HG02763 (cell line): ENCODE measurements around the gene DPP3.
"Not testable (repeated sequence)": the region's sequence is repeated elsewhere in the genome, so short reads cannot be mapped to it uniquely, and the experiment has no call there.

Experiments used
- ATAC-seq: cut with Tn5 transposase; IDR thresholded peaks from one replicate; pipeline ENCODE4 v1.9.1; 2021; ENCODE audit warnings: mild to moderate bottlenecking, moderate library complexity; ENCODE audit not compliant: unreplicated experiment

The DPP3 gene, protein sequence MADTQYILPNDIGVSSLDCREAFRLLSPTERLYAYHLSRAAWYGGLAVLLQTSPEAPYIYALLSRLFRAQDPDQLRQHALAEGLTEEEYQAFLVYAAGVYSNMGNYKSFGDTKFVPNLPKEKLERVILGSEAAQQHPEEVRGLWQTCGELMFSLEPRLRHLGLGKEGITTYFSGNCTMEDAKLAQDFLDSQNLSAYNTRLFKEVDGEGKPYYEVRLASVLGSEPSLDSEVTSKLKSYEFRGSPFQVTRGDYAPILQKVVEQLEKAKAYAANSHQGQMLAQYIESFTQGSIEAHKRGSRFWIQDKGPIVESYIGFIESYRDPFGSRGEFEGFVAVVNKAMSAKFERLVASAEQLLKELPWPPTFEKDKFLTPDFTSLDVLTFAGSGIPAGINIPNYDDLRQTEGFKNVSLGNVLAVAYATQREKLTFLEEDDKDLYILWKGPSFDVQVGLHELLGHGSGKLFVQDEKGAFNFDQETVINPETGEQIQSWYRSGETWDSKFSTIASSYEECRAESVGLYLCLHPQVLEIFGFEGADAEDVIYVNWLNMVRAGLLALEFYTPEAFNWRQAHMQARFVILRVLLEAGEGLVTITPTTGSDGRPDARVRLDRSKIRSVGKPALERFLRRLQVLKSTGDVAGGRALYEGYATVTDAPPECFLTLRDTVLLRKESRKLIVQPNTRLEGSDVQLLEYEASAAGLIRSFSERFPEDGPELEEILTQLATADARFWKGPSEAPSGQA

DNA sequence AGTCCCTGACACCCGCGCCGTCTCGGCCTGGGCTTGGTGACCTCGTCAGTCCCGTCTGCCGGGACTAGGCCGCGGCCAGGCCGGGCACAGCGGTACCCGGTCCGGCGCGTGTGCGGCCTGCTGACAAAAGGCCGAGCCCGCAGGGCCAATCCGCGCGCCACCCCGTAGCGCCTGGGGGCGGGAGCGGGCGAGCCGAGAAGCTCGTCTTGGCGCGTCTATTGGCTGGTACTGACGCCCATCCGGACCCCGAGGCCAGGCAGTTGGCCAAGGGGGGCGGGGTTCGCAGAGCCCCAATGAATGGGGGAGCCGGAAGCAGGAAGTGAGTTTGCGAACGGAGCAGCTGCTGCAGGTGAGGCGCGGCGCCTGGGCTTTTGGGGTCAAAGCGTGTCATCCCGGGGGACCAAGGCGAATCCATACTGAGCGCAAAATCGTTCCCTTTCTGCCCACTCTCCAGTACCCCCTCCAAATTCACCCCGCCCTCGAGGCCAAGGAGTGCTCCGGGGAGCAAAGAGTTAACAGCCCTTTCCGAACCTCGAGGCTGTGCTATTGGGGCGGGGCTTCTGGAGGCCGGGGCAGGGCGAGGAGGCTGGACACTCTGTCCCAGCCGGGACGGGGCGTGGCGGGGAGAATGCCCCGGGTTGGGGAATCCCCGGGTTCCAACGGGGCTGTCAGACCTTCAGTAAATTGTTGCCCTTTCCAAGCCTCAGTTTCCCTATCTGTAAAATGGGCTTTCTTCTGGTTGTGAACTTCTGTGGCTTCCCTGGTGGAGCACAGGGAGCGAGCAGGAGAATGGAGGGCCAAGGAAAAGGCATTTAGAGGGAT lies at the start of gene DPP3:
TSS of gene DPP3 (plus strand) at position 318 of the 822 bp plus-strand sequence. CDS start 1,767 bp downstream, outside the sequence.
- peak; percentile 83 for ATAC-seq

DNA sequence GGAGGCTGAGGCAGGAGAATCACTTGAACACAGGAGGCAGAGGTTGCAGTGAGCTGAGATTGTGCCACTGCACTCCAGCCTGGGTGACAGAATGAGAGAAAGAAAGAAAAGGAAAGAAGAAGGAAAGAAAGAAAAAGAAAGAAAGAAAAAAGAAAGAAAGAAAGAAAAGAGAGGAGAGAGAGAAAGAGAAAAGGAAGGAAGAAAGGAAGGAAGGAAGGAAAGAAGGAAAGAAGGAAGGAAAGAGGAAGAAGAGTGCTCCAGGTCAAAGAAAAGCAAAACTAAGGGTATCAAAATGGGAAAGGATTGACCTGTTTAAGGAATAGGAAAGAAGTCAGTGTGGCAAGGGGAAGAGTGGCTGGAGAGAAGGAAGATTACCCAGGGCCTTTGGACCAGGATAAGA lies 48.9 kb upstream of the DPP3 start:
- ATAC-seq, result not testable (repeated sequence)

DNA sequence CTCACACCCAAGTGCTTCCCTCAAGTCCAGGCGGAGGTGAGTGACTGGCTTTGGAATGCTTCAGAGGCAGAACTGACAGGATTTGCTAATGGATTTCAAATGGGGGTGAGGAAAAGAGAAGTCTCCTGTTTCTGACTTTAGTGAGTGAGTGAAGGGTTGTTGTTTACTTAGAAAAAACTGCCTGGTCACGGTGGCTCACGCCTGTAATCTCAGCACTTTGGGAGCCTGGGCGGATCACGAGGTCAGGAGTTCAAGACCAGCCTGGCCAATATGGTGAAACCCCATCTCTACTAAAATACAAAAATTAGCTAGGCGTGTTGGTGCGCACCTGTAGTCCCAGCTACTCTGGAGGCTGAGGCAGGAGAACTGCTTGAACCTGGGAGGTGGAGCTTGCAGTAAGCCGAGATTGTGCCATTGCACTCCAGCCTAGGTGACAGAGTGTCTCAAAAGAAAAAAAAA lies 48.3 kb upstream of the DPP3 start:
- ATAC-seq, result not testable (repeated sequence)

DNA sequence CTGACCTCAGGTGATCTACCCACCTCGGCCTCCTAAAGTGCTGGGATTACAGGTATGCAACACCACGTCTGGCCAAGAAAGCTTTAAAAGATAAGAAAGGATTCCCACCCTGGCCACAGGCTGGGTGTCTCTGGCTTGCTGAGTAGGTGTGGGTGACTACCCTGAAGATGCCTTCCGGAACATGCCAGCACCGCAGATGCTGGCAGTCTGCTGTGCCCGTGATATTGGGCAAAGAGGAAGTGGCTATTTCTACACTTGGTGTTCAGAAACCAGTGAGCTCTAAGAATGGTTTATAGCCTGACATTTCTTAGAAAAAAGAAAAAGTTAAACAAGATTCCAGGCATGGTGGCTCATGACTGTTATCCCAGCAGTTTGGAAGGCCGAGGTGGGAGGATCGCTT lies 47.6 kb upstream of the DPP3 start:
- no peak for ATAC-seq

DNA sequence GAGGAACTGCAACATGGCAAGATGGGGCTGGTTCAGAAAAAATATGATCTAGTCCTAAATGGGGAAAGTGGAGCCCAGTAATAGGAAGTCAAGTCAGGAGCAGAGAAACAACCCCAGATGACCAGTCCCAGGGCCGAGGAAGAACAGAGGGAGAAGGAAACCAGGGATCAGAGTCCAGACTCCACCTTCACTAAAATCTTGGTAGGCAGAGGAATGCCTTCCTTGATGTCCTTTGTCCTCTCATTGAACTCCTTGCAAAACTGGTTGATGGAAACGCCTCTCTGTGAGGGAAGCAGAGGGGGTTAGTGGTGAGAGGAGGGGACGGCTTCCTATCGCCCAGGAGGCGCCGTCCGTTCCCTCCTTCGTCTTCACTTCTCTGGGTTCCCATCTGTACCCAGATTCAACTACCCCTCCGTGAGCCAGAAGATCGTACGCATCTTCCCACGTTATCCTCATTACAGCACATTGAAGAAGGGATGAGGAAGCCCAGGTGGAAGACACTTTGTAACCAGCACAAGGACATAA lies 42.2 kb upstream of the DPP3 start:
- ATAC-seq, result no peak

DNA sequence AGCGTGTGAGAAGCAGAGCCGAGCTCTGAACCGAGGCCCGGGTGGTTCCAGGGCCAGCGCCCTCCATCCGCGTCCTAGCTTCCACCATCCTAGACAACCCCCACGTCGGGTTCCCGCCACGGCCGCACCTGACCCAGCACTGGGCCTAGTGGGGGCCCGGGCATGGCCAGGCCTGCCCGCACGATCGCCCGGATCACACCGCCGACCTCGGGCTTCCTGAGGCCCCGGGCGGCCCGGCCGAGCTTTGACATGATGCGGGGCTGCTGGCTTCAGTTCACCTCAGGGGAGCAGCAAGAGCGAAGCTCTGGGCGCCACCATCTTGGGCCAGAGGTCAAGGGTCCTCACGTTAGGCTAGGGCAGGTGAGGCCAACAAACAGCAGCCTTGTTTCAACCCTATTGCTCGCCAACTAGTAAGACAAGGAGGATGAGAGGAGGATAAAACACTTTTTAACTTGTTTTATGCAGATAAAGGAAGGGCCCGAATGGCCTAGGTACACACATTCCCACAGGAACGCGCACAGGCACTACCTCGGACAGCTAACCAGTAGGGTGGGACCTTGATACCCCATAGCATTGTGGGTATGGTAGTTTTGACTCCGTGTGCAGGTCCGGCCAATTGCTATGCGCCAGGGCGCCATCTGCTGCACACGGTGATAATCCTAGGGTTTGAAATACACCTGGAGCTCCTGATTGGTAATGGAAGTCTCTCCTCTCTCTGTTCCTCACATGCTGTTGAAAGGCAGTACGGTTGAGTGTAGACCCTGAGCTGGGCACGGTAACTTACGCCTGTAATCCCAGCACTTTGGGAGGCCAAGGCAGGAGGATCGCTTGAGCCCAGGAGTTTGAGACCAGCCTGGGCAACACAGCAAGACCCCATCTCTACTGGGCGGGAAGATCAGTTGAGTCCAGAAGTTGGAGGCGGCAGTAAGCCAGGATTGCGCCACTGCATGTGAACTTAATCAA lies 41.4 kb upstream of the DPP3 start, which contains the start of gene MRPL11:
TSS of gene MRPL11 (minus strand) at position 345 of the 963 bp plus-strand sequence. CDS start at position 251, 94 bp downstream.
- ATAC-seq, result peak; percentile 89

DNA sequence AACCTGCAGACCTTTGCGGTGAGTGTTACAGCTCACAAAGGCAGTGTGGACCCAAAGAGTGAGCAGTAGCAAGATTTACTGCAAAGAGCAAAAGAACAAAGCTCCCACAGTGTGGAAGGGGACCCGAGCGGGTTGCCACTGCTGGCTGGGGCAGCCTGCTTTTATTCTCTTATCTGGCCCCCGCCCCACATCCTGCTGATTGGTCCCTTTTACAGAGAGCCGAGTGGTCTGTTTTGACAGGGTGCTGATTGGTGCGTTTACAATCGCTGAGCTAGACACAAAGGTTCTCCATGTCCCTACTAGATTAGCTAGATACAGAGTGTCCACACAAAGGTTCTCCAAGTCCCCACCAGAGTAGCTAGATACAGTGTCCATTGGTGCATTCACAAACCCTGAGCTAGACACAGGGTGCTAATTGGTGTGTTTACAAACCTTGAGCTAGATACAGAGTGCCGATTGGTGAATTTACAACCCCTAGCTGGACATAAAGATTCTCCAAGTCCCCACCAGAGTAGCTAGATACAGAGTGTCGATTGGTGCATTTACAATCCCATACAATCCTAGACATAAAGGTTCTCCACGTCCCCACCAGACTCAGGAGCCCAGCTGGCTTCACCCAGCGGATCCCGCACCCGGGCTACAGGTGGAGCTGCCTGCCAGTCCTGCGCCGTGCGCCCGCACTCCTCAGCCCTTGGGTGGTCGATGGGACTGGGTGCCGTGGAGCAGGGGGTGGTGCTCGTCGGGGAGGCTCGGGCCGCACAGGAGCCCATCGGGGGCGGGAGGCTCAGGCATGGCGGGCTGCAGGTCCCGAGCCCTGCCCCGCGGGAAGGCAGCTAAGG lies 39.9 kb upstream of the DPP3 start:
- ATAC-seq, result not testable (repeated sequence)

DNA sequence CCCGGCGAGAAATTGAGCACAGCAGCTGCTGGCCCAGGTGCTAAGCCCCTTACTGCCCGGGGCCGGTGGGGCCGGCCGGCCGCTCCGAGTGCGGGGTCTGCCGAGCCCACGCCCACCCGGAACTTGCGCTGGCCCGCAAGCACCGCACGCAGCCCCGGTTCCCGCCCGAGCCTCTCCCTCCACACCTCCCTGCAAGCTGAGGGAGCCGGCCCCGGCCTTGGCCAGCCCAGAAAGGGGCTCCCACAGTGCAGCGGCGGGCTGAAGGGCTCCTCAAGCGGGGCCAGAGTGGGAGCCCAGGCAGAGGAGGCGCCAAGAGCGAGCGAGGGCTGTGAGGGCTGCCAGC lies 39.3 kb upstream of the DPP3 start:
- ATAC-seq, result not testable (repeated sequence)

DNA sequence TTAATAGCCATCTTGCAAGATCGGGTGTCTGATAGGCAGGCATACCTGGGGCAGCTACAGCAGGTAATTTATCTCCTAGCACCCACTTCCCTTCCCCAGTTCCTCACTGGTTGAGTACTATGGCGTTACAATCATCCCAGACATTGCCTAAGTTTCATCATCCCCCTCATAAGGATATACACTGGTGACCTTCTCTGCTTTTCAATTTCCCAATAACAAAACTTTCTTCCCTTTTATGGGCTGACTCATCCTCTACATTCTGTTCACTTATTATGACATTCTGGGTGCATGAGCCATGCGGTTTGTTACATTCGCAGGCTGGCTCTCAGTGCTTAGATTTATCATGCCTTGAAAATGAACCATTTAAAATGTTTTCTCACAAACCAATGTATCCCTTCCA lies 36.6 kb upstream of the DPP3 start:
- no peak for ATAC-seq

DNA sequence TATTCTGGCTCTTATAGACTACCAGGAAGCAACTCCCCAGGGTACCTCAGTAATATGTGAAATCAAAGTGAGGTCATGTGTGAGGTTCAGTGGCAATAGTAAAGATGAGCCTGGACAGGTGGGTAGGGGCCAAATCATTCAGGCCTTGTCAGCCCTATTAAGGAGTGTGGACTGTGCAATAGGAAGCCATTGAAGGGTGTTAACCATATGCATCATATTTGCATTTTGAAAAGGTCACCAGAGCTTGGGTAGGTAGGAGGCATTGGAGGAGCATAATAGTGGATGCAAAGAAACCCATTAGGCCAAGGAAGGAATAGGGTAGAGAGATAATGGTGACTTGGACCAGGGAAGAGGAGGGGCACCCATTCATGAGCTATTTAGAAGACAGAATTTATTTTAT lies 33.2 kb upstream of the DPP3 start:
- no peak for ATAC-seq

DNA sequence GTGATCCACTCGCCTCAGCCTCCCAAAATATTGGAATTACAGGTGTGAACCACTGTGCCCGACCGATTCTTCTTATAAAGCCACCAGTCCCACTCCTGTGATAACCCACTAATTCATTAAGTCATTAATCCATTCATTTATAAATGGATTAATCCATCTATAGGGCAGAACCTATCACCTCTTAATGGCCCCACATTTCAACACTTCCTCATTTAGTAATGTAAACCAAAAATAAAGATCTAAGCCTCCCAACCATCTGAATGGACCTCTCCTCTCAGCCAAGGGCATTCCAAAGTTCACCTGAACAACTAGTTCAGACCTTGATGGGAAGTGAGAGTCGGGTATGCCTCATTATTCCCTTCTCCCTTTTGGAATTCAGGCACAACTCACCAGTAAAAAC lies 31.7 kb upstream of the DPP3 start:
- ATAC-seq, result no peak

DNA sequence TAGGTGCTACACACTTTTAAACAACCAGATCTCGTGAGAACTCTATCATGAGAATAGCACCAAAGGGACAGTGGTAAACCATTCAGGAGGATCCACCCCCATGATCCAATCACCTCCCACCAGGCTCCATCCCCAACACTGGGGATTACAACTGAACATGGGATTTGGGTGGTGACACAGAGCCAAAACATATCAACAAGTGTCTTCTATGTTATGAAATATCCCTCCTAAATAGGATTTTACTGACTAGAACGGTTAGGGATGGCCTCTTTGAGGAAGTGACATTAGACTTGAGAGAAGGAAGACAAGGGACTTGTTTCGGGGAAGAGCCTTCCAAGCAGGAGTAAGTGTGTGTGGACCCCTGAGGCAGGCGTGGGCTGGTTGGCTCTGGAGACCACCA lies 29.7 kb upstream of the DPP3 start:
- no peak for ATAC-seq

DNA sequence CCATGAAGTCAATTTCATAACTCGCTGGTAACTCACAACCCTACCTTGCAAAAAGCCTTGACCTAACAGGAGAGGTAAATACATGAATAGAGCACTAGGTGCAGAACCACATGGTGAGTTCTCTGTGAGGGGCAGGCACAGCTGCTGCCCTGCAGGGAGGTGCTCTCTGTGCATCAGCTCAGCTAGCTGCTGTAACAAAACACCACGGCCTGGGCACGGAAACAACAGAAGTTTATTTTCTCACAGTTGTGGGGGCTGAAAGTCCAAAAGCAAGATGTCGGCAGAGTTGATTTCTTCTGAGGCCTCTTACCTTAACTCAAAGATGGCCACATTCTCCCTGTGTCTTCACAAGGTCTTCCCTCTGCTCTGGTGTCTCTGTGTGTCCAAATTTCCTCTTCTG lies 28.6 kb upstream of the DPP3 start:
- no peak for ATAC-seq

DNA sequence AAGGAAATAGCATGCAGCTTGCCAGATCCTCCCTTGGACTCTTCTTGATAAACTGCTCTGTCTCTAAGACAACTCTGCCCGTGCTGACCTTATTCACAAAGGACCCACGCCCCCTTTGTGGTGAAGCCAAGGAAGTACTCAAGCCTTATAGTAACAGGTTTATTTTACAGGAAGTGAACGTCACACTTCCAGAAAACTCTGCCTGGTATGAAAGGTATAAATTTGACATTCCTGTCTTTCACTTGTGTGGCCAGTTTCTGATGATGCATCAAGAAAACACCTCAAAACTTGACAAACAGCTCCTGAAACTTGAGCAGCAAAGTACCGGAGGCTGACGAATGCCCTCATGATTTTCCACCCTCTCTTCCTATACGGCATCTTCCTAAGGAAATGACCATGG lies 26.0 kb upstream of the DPP3 start:
- ATAC-seq, result no peak

DNA sequence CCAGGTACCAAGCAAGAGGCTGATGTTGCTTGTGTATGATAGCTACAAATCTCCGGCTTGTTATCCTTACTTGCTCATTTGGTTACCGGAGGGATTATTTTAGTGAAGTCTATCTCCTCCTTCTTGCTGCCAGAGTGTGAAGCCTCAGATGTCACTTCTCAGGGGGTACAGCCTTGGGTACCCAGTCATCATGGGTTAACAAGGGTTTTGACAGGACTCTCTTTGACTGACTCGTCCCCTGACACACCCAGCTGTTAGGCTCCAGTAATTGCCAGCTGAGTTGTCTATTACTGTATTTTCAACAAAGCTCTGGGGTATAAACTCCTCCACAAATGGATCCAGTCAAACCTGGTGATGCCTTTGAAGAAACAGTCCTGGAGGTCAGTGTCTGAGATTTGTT lies 25.4 kb upstream of the DPP3 start:
- ATAC-seq, result no peak

DNA sequence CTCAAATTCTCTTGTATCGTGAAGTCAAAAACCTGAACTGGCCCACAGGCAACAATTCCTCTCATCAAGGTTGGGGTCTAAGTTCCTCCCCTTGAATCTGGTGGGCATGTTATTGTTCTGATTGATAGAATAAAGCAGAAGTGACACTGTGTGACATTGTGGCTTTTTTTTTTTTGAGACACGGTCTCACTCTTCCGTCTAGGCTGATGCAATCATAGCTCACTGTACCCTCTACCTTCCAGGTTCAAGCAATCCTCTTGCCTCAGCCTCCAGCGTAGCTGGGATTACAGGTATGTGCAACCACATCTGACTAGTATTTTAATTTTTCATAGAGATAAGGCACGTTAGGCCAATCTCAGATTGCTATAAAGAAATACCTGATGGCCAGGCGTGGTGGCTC lies 22.4 kb upstream of the DPP3 start:
- ATAC-seq, result no peak

DNA sequence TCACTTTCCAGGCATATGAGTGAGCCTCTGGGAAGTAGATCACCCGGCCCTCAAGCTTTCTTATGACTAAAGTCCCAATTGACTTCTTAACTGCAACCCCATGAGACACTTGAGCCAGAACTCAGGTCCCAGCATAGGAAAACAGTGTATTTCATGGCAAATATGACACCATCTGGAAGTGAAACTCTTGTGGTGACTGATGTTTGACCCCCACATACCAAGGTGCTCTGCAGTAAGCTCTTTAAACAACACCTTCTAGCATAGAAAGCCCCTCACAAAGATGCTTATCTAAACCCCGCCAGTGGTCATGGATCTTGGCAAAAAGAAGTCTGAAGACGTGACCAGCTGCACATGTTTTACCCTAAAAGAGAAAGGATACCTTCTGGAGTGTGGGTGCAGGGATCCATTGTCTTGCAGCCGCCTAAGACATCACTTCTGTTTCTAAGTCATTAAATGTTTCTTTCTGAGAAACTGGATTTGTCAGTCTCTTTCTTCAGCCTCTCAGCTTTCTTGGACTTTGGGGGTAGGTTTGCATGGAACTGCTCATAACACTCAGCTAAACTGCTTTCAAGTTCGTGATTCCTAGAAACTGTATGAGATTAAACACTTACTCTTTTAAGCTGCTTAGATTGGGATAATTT lies 21.0 kb upstream of the DPP3 start:
- no peak for ATAC-seq

DNA sequence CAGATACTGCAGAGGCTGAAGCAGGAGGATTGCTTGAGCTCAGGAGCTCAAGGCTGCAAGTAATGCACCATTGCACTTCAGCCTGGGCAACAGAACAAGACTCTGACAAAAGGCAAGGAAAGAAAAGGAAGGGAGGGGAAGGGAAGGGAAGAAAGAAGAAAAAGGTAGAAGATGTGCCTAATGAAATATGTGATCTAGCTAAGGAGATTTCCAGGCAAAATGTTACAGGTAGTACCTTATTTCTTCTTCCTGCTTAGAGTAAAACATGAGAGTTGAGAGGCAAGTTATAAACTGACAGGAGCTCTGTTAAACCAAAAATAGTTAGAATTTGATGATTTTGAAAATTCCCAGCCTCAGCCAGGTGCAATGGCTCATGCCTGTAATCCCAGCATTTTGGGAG lies 18.2 kb upstream of the DPP3 start:
- ATAC-seq, result no peak

DNA sequence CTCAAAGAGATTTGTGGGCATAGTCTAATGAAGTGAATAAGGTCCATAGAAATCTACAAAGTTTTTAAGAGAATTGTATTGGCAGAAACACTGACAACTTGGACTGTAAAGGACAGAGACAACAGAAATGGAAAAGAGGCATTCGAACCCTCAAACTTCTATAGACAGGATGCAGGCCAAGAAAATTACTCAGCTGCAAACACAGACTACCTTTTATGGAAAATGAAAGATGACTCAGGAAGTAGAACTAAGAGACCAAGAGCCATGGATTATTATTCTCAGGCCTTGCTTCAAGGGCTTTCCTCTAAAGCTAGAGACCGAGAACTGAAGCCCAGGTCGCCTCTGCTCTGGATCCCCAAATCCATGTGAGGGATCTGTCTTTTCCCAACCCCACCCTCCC lies 17.3 kb upstream of the DPP3 start:
- ATAC-seq, result no peak
